Panc1 (cell line): ENCODE results near the gene CALHM3. TPM values are rescaled to one million over a fixed set of nuclear protein-coding genes. Genes with fewer than 3 reads are reported as not detected.

Source experiments
- ATAC-seq: fragments of 200-7000 bp; cut with Tn5 transposase; 2 replicates; pipeline ENCODE4 v1.9.1; 2020; ENCODE audit warnings: mild to moderate bottlenecking, moderate library complexity
- BruUV-seq: library from RNA; stranded (reverse); fragments of 400-500 nt; replicated peaks from 2 replicates; lab custom pipeline; 2021; lab: Mats Ljungman, UMichigan
- CTCF ChIA-PET: fragments of 300-600 bp; sonication (Branson Sonifier 250); formaldehyde crosslinking; loops from one replicate; lab custom pipeline; 2022; ENCODE audit warnings: antibody characterized with exemption; lab: Charles Lee
- POLR2A ChIA-PET: fragments of 300-600 bp; sonication (Branson Sonifier 250); formaldehyde crosslinking; loops from one replicate; lab custom pipeline; 2022; ENCODE audit warnings: antibody characterized with exemption; lab: Charles Lee
- DNase-seq: peaks from one replicate; pipeline ENCODE4 v3.0.0-alpha.2; 2010; ENCODE audit warnings: low read depth, low spot score
- H3K27ac ChIP-seq: 2 replicates; pipeline ENCODE4 v1.5.1; 2011; ENCODE audit warnings: mild to moderate bottlenecking, low read length, inconsistent platforms
- H3K27me3 ChIP-seq: fragments of 200-500 bp; sonication (Bioruptor generic); 2 replicates; pipeline ENCODE4 v1.6.0; 2014; ENCODE audit warnings: low read length, inconsistent platforms; ENCODE audit not compliant: control insufficient read depth, insufficient read depth
- H3K36me3 ChIP-seq: fragments of 200-500 bp; sonication (Bioruptor generic); 2 replicates; pipeline ENCODE4 v1.5.1; 2014; ENCODE audit warnings: inconsistent platforms, mild to moderate bottlenecking, low read length, moderate library complexity; ENCODE audit not compliant: control insufficient read depth, insufficient read depth
- H3K4me1 ChIP-seq: 2 replicates; pipeline ENCODE4 v1.5.1; 2011; ENCODE audit warnings: inconsistent platforms, mild to moderate bottlenecking, low read length, moderate library complexity; ENCODE audit not compliant: control insufficient read depth, insufficient read depth
- H3K4me3 ChIP-seq, 2 experiments: 2 replicates each; pipeline ENCODE4 v1.5.1; 2011 to 2012; ENCODE audit warnings: low read depth in 2 of 2, low read length in 2 of 2, mild to moderate bottlenecking in 2 of 2, inconsistent platforms in 1 of 2, moderate library complexity in 1 of 2
- H3K9me3 ChIP-seq: fragments of 200-500 bp; sonication (Bioruptor generic); 2 replicates; pipeline ENCODE4 v1.5.1; 2014; ENCODE audit warnings: low read depth, mild to moderate bottlenecking, inconsistent platforms, low read length, moderate library complexity; ENCODE audit not compliant: control insufficient read depth, insufficient read depth
- CTCF ChIP-seq: fragments of 450-650 bp; IDR thresholded peaks from 2 replicates; pipeline ENCODE4 v1.5.1; 2017; ENCODE audit warnings: mild to moderate bottlenecking
- POLR2AphosphoS5 ChIP-seq: IDR thresholded peaks from 2 replicates; pipeline ENCODE4 v1.6.1; 2012; ENCODE audit warnings: mild to moderate bottlenecking, low read depth, low read length, moderate library complexity
- REST ChIP-seq, 2 experiments: IDR thresholded peaks; 2 replicates each; pipeline ENCODE4 v1.6.1; 2011 to 2012; ENCODE audit warnings: low read depth in 2 of 2, control low read depth in 1 of 2, low read length in 1 of 2, mild to moderate bottlenecking in 1 of 2, moderate library complexity in 1 of 2; ENCODE audit not compliant: insufficient read depth in 1 of 2
- SIN3A ChIP-seq: IDR thresholded peaks from 2 replicates; pipeline ENCODE4 v1.6.1; 2012; ENCODE audit warnings: low read depth, mild to moderate bottlenecking, low read length, moderate library complexity, borderline replicate concordance; ENCODE audit not compliant: insufficient read depth
- TCF7L2 ChIP-seq: IDR thresholded peaks from 2 replicates; pipeline ENCODE4 v1.6.1; 2011; ENCODE audit warnings: mild to moderate bottlenecking, low read depth, low read length, inconsistent platforms
- in situ Hi-C: cut with HindIII; loops from 2 replicates; pipeline ENCODE4 v1.10.0; 2016; ENCODE audit warnings: low sequenced_read_pairs, low pct_unique_long_range_greater_than_20kb
- intact Hi-C: fragments of 100-400 bp; cut with micrococcal nuclease; formaldehyde crosslinking; loops from one replicate; pipeline ENCODE4 v1.10.0; 2022; ENCODE audit not compliant: unreplicated experiment
- total RNA-seq: library from RNA; stranded (reverse); gene quantifications from one replicate; pipeline ENCODE4 v1.2.1, GENCODE V29; 2021; ENCODE audit not compliant: unreplicated experiment

Gene CALHM3
- total RNA-seq, 1 experiment from 2014 or later: not detected

GRCh38 chr10:103474077-103474476 is 5.0 kb downstream of the CALHM3 start:
- CTCF ChIA-PET: no interaction called here
- BruUV-seq: no TSS peak
- Histone ChIP-seq H3K9me3 (no peaks in the 10 kb centered on the region), H3K27ac (no peak overlapping the region), H3K4me3 (no peak overlapping the region), H3K27me3 (no peaks in the 10 kb centered on the region; the same call in 1 of the 2 replicates), H3K4me1 (no peaks in the 10 kb centered on the region), H3K36me3 (no peaks in the 10 kb centered on the region)
- intact Hi-C loops (no loop called here), in situ Hi-C loops (loop anchor here (10.0 kb wide), 1 partner anchor 79 kb away; the partner anchor contains the start of genes ATP5MK and PDCD11)
- ATAC-seq: no peak
- no peak for DNase-seq
- POLR2A ChIA-PET: no interaction called here
- no peak for TF ChIP-seq REST (IDR thresholded peaks at IDR 0.05; ENCODE audit: insufficient read depth in 1 of 2, low read depth in 2 of 2, low read length in 1 of 2)
- no peak for TF ChIP-seq SIN3A
- no peak for TF ChIP-seq TCF7L2
- TF ChIP-seq POLR2AphosphoS5: no peak
- TF ChIP-seq CTCF: no peak

- no peak for DNase-seq
- Histone ChIP-seq H3K4me3 (no peak overlapping the region), H3K4me1 (no peaks in the 10 kb centered on the region), H3K27ac (no peak overlapping the region), H3K9me3 (no peaks in the 10 kb centered on the region), H3K36me3 (no peaks in the 10 kb centered on the region), H3K27me3 (no peaks in the 10 kb centered on the region; the same call in 1 of the 2 replicates)
- ATAC-seq: no peak
- in situ Hi-C loops: loop anchor here (10.0 kb wide), 1 partner anchor 78 kb away; the partner anchor contains the start of genes ATP5MK and PDCD11
- intact Hi-C loops: no loop called here
- TF ChIP-seq TCF7L2 (no peak), POLR2AphosphoS5 (no peak), CTCF (no peak), REST (IDR thresholded peaks at IDR 0.05; ENCODE audit: insufficient read depth in 1 of 2, low read depth in 2 of 2, low read length in 1 of 2) (no peak), SIN3A (no peak)
- BruUV-seq: no TSS peak
- CTCF ChIA-PET: no interaction called here
- POLR2A ChIA-PET: no interaction called here
Observed at GRCh38 chr10:103473261-103473671, 5.8 kb downstream of the CALHM3 start.
